Measurements from ENCODE around the gene C11orf98.
"Not testable (repeated sequence)": the region's sequence is repeated elsewhere in the genome, so short reads cannot be mapped to it uniquely, and the experiment has no call there.

C11orf98 gene

GRCh38 chr11:62680825-62681240, 15.8 kb upstream of the C11orf98 start:
- DNase-seq, result peak; percentile 71 to 73

- DNase-seq, result peak; percentile 78 to 81
These were observed 14.0 kb upstream of the C11orf98 start, which contains the start of gene UBXN1 for GRCh38 chr11:62678770-62679696. TSS of gene UBXN1 (minus strand) at chr11:62679073. CDS start at chr11:62678923, 150 bp downstream.

- DNase-seq, result no peak
These were observed 13.4 kb upstream of the C11orf98 start for GRCh38 chr11:62678433-62678769.

- DNase-seq, result no peak
These were observed 12.7 kb upstream of the C11orf98 start for GRCh38 chr11:62677714-62678113.

DNA sequence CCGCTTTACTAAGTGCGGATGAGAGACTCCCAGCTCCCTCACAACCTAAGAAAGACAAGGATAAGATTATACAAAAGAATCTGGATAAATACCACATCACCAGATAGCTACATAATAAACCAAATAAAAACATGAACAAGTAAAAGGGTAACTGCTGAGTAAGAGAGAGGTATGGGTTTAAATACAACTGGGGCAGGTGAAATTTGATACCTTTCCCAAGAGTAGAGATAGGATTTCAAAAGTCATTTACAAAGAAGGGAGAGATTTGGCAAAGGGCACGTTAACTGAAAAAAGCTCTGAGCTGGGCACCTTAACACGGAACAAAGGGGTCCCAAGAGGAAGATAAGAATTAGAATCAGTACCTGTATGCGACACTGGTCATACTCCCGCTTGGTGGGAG, 12.1 kb upstream of the C11orf98 start:
- no peak for DNase-seq

GRCh38 chr11:62676698-62677097, 11.7 kb upstream of the C11orf98 start:
- no peak for DNase-seq

GRCh38 chr11:62675415-62675814, 10.4 kb upstream of the C11orf98 start:
- not testable (repeated sequence) for DNase-seq

- no peak for DNase-seq
These were observed 8.2 kb upstream of the C11orf98 start for GRCh38 chr11:62673196-62673525.

DNA sequence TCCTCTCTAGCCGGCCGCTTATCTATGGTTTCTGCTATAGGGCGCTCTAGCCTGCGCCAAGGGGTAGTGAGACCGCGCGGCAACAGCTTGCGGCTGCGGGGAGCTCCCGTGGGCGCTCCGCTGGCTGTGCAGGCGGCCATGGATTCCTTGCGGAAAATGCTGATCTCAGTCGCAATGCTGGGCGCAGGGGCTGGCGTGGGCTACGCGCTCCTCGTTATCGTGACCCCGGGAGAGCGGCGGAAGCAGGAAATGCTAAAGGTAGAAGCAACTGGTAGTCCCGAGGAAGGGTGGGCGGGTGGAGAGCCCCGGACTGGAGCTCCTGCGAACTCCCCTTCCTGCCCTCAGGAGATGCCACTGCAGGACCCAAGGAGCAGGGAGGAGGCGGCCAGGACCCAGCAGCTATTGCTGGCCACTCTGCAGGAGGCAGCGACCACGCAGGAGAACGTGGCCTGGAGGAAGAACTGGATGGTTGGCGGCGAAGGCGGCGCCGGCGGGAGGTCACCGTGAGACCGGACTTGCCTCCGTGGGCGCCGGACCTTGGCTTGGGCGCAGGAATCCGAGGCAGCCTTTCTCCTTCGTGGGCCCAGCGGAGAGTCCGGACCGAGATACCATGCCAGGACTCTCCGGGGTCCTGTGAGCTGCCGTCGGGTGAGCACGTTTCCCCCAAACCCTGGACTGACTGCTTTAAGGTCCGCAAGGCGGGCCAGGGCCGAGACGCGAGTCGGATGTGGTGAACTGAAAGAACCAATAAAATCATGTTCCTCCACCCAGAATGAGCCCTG, 6.8 kb upstream of the C11orf98 start, which contains the start of the genes LBHD1 and UQCC3:
Gene LBHD1, minus strand, starts transcription at position 660 of the 782 bp plus-strand sequence. CDS start 2,236 bp downstream, outside the sequence.
Gene UQCC3, plus strand, starts transcription at position 66 of the 782 bp plus-strand sequence. Its CDS starts 73 bp downstream, at position 139.
- DNase-seq, result peak; percentile 86 to 88

DNA sequence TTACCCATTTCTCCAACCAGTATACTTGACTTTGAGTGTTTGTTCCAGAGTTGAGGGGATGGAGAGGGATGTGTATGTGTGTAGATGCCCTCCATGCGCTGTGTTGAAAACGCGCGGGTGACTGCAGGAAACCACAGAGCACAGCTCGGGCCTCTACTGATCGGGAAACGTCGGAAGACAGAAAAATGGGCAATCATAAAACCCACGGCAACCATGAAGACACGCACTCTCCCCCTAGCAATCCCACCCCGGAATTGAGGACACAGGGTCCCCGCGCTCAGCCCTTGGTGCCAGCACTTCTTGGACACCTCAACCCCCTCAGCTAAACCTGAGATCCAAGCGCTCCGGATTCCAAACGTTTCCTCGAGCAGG, 6.2 kb upstream of the C11orf98 start:
- peak; percentile 64 to 67 for DNase-seq

- DNase-seq, result no peak
These were observed 4.6 kb upstream of the C11orf98 start for GRCh38 chr11:62669420-62670161.

DNA sequence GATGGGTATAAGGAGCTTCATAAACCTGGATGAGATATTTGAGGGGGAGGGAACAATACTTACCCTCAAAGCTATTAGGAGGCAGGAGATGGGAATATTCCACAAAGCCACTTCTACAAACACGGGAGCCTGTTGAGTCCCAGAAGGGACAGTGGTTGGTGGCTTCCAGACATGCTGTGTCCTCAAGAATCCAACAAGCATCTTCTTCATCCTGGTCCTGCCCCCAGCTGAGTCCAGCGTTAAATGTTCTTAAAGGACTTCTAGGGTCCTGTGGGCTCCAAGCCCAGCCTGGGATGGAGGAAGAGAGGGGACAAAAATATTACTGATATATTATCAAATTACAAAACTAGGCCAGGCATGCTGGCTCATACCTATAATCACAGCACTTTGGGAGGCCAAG, 2.5 kb upstream of the C11orf98 start:
- no peak for DNase-seq

DNA sequence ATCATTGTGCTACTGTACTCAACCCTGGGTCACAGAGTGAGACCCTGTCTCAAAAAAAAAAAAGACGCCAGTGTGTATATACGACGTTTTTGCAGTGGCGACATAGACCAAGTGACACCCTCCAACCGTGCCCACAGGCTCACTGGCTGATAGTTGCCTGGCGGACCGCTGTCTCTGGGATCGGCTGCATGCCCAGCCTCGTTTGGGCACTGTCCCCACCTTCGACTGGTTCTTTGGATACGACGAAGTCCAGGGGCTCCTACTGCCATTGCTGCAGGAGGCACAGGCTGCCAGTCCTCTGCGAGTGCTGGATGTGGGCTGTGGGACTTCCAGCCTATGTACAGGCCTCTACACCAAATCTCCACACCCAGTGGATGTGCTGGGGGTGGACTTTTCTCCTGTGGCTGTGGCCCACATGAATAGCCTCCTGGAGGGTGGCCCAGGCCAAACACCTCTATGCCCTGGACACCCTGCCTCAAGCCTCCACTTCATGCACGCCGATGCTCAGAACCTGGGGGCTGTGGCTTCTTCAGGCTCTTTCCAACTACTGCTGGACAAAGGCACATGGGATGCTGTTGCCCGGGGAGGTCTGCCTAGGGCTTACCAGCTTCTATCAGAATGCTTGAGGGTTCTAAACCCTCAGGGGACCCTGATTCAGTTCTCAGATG, 1.4 kb upstream of the C11orf98 start:
- no peak for DNase-seq

DNA sequence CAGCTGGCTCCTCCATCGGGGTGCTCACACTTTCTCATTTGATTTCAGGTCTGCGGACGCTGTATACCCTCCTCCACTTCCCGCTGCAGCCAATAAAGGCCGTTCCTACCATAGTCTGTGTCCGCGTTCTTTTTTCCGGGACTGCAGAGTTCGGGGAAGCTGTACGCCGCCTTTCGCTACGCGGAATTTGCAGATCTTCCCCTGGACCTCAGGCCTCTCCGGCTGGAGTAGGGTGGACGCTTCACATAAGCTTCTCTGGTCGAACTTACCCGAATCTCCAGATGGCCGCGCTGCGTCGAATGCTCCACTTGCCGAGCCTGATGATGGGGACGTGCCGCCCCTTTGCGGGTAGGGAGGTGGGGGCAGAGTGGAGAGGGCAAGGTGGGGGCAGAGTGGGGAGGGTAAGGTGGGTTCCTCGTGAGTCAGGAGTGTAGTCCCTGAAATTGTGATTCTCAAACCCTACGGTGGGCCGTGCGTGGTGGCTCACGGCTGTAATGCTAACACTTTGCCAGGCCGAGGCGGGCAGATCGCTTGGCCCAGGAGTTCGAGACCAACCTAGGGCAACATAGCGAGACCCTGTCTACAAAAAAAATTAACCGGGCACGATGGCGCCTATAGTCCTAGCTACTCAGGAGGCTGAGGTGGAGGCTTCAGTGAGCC, 719 bp upstream of the C11orf98 start:
- DNase-seq, result peak; percentile 35 to 66

DNA sequence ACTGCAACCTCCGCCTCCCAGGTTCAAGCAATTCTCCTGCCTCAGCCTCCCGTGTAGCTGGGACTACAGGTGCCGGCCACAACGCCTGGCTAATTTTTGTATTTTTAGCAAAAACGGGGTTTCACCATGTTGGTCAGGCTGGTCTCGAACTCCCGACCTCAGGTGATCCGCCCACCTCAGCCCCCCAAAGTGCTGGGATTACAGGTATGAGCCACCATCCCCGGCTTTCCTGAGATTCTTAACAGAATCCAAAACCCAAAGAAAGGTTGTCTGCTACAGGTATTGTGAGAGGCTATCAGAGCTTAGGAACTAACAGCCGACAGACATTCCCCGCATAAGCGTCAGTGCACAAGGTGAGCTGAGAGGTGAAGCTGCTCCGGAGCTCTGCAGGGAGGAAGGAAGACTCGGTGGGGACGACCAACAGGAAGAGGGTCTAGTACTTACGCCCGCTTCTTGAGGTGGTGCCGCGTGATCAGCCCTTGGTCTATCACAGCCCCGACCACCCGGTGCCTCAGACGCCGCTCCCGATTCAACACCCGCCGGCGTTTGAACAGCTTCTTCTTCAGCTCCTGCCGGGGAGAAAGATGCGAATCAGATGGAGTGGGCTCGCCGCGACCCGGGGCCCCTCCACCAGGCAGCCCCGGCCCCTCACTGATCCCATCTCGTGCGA, 470 bp downstream of the C11orf98 start:
- peak; percentile 52 to 58 for DNase-seq

DNA sequence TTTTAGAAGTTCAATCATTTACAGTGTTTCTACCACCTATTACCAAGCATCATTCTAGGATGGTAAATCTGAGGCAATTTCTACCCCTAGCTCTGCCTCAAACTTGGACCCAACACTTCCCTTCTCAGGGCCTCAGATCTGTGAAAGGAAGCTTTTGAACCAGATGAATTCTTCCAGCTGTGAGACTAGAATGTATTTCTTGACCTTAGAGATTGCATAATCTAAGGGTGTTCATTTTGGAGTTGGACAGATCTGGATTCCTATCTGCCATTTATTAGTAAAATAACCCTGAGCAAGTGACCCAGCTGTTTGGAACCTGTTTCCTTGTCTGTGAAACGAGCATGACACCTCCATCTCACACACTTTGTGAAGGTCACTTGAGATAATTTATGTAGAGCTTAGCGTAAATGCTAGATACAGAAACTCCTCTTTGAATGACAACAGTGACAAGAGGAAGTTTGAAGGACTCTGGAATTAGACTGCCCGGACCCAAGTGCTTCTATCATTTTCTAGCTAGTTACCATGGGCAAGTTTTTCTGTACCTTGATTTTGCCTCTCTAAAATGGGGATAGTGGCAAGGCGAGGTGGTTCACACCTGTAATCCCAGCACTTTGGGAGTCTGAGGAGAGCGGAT, 8.1 kb downstream of the C11orf98 start:
- DNase-seq, result peak in 1 of 2 experiments; percentile 12

GRCh38 chr11:62654297-62654696, 10.7 kb downstream of the C11orf98 start:
- no peak for DNase-seq

GRCh38 chr11:62652161-62653006, 12.6 kb downstream of the C11orf98 start:
- DNase-seq, result no peak

DNA sequence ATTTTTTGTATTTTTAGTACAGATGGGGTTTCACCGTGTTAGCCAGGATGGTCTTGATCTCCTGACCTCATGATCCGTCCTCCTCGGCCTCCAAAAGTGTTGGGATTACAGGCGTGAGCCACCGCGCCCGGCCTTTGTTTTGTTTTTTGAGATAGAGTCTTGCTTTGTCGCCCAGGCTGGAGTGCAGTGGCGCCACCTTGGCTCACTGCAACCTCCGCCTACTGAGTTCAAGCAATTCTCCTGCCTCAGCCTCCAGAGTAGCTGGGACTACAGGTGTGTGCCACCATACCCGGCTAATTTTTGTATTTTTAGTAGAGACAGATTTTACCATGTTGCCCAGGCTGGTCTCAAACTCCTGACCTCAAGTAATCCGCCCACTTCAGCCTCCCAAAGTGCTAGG, 14.7 kb downstream of the C11orf98 start:
- DNase-seq, result not testable (repeated sequence)

DNA sequence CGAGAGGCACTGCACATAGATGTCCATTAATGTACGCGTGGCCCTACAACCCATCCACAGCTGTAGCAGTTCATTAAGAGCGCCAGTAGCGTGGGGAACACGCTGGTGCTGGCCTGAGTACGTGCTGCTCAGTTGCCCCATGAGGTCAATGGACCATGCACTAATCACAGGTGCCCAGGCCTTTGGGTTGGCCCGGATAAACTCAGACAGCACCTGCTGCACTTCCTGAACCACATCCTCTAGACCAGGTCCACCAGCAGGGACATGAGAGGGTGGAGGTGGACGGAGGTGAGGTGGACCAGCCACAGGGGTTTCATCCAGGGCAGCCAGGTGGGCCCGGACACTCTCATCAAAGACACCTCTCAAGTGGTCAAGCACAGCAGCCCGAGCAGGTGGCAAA, 15.5 kb downstream of the C11orf98 start:
- no peak for DNase-seq
